WERI-Rb-1 (cell line): ENCODE measurements around the gene OR10G2.
"Not testable (repeated sequence)": the region's sequence is repeated elsewhere in the genome, so short reads cannot be mapped to it uniquely, and the experiment has no call there.

Source experiments
- DNase-seq: peaks from one replicate; pipeline ENCODE4 v3.0.0-alpha.2; 2020
- H3K27ac ChIP-seq: fragments of 250-450 bp; sonication (Bioruptor Pico); 2 replicates; pipeline ENCODE4 v1.5.1; 2020; ENCODE audit warnings: mild to moderate bottlenecking, moderate library complexity
- H3K27me3 ChIP-seq: fragments of 250-450 bp; sonication (Bioruptor Pico); 2 replicates; pipeline ENCODE4 v1.5.1; 2021; ENCODE audit warnings: mild to moderate bottlenecking, low read depth, moderate library complexity; ENCODE audit not compliant: insufficient read depth, severe bottlenecking
- H3K36me3 ChIP-seq: fragments of 250-450 bp; sonication (Bioruptor Pico); 2 replicates; pipeline ENCODE4 v1.5.1; 2020; ENCODE audit warnings: mild to moderate bottlenecking, moderate library complexity
- H3K4me3 ChIP-seq: 2 replicates; pipeline ENCODE4 v1.5.1; 2011; ENCODE audit warnings: low read depth, mild to moderate bottlenecking, control low read depth, low read length
- H3K9me3 ChIP-seq: fragments of 250-450 bp; sonication (Bioruptor Pico); 2 replicates; pipeline ENCODE4 v1.5.1; 2021; ENCODE audit warnings: mild to moderate bottlenecking, moderate library complexity; ENCODE audit not compliant: severe bottlenecking
- CTCF ChIP-seq: IDR thresholded peaks from 2 replicates; pipeline ENCODE4 v1.5.1; 2011; ENCODE audit warnings: low read depth, mild to moderate bottlenecking, control low read depth, inconsistent platforms, low read length

The OR10G2 gene

GRCh38 chr14:21617614-21618013, 17.1 kb downstream of the OR10G2 start:
- DNase-seq = no peak
- Histone ChIP-seq H3K27me3 (peaks cover 73% of the 10 kb centered on the region), H3K9me3 (no peaks in the 10 kb centered on the region), H3K36me3 (no peaks in the 10 kb centered on the region), H3K27ac (no peak overlapping the region), H3K4me3 (no peak overlapping the region)
- no peak for TF ChIP-seq CTCF

DNA sequence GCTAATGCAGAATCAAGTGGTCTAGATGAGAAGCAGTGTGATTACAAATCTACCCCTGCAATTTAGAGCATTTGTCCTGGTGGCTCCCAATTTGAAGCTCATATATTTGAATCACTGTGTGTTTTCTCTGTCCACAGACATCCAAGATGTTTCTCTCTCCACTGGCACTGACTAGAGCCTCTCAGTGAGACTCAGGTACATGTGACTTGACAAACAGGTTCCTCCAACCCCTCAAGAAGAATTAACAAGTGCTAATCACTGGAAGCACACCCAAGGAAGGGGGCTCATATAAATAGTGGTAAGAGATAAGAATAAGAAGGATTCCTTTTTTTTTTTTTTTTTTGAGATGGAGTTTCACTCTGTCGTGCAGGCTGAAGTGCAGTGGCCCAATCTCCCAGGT, 20.5 kb downstream of the OR10G2 start:
- Histone ChIP-seq H3K27me3 (peaks cover 78% of the 10 kb centered on the region), H3K36me3 (no peaks in the 10 kb centered on the region), H3K27ac (no peak overlapping the region), H3K4me3 (no peak overlapping the region), H3K9me3 (no peaks in the 10 kb centered on the region)
- no peak for DNase-seq
- no peak for TF ChIP-seq CTCF

DNA sequence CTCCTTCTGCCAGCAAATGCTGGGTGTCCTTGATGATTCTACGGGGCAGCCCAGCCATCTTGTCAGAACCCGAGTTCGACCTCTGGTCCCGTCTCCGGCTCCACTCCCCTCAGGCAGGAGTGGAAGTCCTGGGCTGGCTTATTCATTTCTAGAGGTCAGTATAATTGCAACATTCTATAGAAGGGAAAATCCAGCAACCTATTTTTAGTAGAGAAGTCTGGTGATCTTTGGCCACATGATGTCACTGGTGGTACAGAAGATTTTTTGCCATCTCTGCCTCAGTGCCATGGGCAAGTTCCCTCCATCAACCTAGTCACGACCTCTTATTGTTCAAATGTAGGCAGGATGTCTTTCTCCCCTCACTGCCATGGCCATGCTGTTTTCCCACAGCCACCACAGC, 22.4 kb downstream of the OR10G2 start:
- TF ChIP-seq CTCF = no peak
- H3K9me3 ChIP-seq = no peaks in the 10 kb centered on the region
- DNase-seq = no peak
- peaks cover 74% of the 10 kb centered on the region for H3K27me3 ChIP-seq
- H3K36me3 ChIP-seq = no peaks in the 10 kb centered on the region
- H3K4me3 ChIP-seq = no peak overlapping the region
- H3K27ac ChIP-seq = no peak overlapping the region

GRCh38 chr14:21602181-21602580, 32.6 kb downstream of the OR10G2 start:
- H3K27ac ChIP-seq, DNase-seq, H3K4me3 ChIP-seq, H3K36me3 ChIP-seq, H3K9me3 ChIP-seq: not testable (repeated sequence)
- H3K27me3 ChIP-seq = peaks cover 64% of the 10 kb centered on the region

- no peak for TF ChIP-seq CTCF
- no peak overlapping the region for H3K4me3 ChIP-seq
- H3K9me3 ChIP-seq = peaks cover 12% of the 10 kb centered on the region
- no peaks in the 10 kb centered on the region for H3K36me3 ChIP-seq
- no peak for DNase-seq
- H3K27me3 ChIP-seq = peaks cover 74% of the 10 kb centered on the region
- no peak overlapping the region for H3K27ac ChIP-seq
These were observed 45.4 kb downstream of the OR10G2 start for GRCh38 chr14:21589317-21589716.
